Suppressor macrophage (primary cell): Measurements from ENCODE around the gene FAM240A.
A peak's percentile ranks its signal among the peaks of the same experiment; 100 is the strongest.

Experiments used
- DNase-seq, 4 experiments: peaks; one replicate each; pipeline ENCODE4 v3.0.0-alpha.2; 2020 to 2022

FAM240A gene

DNA sequence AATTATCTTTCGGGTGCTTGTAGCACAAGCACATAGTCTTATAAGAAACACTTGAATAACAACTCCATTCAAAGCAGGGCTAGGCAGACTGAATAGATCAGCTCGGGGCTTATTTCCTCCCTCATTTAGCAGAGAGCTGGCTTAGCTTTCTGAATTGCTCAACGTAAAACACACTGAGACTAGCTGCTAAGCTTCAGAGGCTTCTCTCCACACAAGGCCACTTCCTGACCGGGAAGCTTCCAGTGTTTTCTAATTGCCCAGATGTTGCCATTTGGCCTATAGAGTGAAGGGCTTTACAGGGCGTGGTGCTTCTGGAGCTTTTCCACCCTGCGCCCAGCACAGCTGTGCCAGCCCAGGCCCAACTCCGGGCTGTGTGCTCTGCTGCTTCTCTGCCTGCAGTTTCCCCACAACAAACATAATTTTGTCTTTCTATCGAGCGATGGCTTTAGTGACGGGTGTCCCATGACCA is 16.6 kb downstream of the FAM240A start:
- no peak for DNase-seq

DNA sequence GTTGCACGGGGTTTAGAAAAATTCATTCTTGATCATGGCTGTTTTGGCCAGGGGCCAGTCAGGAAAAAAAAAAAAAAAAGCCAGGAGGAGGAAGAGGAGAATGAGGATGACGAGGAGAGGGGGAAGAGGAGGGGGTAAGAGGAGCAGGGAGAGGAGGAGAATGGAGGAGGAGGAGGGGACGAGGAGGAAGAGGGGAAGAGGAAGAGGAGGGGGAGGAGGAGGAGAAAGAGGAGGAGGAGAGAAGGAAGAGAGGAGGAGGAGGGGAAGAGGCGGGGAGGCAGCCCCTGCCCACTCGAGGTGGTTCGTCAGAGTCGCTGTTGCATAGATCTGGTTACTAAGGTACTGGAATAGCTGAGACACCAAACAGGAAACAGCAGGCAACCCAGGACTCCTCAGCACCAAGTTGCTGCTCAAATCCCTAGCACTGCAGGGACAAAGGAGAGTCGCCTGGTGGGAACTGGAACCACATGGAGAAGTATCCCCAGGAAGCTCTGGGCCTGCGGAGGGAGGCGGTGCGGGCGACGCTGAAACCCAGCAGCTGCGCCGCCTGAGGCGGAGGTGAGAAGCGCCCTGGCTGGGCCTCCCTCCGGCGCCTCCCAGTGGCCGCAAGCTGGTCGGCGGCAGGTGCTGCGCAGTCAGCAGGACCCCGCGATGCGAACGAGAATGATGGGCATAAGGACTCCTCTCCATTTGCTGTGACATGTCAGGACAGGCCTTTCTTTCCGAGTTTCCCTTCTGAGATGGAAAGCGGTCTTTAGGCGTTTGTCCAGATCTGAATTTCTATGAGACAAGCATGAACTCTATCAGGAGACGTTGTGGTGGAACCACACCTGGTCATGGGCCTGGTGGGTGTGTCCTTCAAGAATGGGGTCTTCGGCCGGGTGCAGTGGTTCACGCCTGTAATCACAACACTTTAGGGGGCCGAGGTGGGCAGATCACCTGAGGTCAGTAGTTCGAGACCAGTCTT is 17.5 kb downstream of the FAM240A start:
- peak; percentile 75 to 90 (median 82) for DNase-seq

DNA sequence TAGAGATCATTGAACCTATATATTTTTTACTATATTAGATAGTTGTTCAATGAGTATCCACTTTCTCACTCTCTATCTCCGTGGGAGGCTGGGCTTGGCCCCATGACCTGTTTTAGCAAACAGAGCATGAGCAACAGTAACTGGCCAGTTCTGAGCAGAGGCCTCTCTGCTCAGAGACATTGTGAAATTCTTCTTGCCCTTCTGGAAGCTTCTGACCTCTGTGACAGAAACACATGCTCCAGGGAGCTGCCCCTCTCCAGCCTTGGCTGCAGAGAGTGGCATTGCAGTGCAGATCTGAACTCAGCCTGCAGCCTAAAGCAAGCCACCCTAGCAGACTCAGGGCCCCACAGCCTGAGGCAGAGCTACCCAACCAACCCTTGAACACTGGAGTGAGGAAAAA is 20.5 kb downstream of the FAM240A start:
- DNase-seq: peak; percentile 40 to 75 (median 72)

DNA sequence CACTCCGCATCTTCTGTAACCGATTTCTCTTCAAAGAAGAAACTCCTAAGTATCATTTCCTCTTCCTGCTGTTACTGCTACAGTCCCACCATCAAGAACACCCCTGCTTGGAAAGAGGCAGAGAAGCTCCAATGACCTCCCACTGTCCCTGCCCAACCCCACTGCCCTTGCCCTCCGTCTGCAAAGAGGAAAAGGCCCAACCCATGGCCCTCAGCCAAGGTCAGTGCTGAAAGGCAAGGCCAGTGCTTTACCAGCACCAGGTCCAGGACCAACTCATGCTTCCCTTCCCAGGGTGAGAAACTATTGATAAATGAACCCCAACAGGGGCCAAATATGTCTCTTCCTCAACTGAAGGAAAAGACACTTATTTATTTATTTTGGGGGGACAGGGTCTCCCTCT is 22.5 kb downstream of the FAM240A start:
- DNase-seq: no peak

DNA sequence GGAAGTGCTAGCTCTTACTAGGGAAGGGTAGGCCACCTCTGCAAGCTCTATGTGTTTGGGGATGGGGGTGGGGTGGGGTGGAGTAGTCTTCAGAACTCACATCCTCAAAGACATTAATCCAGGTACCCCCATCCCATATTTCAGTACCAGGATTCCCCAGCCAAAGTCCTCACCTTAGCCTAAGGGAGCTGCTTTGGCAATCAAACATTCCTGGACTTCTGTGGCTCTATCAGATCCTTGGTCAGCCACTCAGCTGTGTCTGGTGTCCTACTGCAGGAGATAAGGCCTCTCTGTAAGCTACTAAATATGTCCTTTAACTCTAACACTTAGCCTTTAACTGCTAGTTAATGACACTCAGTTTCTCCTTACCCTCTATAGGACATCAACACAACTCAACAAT is 26.9 kb downstream of the FAM240A start:
- DNase-seq: no peak

DNA sequence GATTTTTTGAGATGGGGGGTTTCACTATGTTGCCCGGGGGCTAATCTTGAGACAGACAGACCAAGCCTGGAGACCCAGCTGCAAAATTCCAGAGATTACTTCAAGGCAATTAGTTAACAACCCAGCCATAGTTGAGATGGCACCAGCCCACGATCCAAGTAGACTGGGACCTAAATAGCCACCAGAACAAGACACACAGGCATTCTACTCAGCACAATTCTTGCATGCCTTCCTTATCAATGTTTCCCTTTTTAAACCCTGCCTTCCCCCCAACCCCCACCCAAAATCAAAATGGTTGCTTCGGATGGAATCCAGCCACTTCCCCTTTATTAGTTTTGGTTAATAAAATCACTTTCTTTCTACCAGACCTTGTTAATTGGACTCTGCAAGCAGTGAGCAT is 28.6 kb downstream of the FAM240A start:
- DNase-seq: no peak

DNA sequence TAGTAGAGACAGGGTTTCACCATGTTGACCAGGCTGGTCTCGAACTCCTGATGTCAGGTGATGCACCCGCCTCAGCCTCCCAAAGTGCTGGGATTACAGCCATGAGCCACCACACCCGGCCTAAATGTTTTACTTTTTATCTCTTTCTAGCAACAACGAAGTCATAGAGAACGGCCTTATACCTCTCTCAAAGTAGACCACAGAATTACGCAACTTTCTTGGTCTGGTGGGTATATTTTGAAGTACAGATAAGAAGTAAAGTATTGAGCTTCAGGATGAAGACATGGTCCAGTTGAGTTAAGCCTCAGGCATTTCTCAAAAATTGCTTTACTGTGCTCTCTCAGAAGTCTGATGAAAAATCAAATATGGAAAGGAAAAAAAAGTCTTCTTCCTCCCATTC is 30.6 kb downstream of the FAM240A start:
- no peak for DNase-seq

DNA sequence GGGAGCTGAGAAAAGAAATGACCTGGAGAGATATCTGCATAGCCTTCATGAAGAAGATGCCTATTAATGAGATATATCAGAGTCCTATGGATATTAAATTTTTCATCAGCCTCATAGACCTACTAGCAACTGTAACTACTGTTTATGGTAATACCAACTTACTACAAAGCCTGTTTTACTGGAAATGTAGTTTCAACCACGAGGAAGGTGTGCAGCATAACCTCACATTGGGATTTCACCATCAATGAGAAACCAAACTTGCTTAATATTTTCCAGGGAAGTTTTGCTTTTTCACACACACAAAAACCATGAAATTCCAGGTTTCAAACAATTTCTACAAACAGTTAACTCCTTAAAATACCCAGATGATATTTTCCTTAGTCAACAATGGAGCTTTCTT is 31.4 kb downstream of the FAM240A start:
- DNase-seq: no peak

DNA sequence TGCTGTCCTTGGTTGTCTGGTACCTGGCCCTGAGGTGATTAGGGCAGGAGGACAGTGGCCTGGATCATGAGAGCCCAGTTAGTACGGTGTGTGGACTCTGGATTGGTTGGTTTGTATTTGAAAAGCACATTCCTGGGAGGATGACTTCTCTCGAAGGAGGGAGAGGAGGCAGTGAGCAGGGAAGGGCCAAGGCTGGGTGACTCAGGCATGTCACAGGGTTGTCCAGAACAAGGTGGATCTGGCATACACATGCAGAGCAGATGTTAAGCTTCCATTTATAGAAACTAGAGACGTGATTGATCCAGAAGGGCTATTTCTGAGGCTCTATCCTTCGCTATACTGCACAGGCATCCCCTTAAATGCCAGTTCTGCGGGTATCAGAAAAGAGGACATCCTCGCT is 34.4 kb downstream of the FAM240A start:
- no peak for DNase-seq

DNA sequence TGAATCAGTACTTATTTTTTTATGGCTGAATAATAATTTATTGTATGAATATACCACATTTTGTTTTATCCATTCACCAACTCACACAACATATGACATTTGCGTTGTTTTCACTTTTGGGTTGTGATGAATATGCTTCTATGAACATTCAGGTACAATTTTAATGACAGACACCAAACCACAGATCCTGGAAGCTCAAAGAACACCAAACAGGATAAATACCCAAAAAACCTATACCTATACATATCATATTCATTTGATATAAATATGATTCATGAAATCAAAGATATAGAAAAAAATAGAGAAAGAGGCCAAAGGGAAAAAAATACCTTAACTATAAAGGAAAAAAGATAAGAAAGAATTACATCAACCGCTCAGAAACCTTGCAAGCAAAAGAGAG is 35.8 kb downstream of the FAM240A start:
- DNase-seq: no peak

DNA sequence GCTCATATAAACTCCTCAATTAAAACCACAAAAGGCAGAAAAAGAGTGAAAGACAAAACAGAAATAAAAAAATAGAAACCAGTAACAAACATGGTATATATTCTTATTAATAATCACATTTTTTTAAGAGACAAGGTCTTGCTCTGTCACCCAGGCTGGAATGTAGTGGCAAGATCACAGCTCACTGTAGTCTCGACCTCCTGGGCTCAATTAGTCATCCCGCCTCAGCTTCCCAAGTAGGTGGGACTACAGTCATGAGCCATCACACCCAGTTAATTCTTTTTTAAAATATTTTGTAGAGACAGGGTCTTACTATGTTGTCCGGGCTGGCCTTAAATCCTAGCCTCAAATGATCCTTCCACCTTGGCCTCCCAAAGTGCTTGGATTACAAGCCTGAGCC is 37.1 kb downstream of the FAM240A start:
- DNase-seq: no peak

DNA sequence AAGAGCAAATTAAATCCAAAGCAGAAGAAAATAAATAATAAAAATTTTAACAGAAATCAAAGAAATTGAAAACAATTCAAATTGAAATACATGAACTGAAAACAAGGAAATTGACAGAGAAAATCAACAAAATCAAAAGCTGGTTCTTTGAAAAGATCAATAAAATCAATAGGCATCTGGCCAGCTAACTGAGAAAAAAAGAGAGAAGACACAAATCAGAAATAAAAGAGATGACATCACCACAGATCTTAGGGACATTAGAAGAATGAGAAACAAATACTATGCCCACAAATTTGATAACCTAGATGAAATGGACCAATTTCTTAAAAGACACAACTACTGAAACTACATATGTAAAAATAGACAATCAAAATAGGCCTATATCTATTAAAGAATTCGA is 38.8 kb downstream of the FAM240A start:
- DNase-seq: no peak

DNA sequence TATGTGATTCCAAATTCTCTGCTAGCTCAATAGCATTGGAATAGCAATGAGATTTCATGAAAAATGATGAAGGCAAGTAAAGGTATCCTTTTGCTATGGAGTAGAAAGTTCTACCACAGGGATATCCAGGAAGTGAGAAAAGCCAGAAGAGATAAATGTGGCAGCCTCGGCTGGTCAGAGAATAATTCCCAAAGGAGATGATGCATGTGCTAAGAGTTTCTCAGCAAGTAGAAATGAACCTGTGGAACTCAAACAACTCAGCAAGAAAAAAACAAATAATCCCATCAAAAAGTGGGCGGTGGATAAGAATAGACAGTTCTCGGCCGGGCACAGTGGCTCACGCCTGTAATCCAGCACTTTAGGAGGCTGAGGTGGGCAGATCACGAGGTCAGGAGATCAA is 42.9 kb downstream of the FAM240A start:
- DNase-seq: no peak

DNA sequence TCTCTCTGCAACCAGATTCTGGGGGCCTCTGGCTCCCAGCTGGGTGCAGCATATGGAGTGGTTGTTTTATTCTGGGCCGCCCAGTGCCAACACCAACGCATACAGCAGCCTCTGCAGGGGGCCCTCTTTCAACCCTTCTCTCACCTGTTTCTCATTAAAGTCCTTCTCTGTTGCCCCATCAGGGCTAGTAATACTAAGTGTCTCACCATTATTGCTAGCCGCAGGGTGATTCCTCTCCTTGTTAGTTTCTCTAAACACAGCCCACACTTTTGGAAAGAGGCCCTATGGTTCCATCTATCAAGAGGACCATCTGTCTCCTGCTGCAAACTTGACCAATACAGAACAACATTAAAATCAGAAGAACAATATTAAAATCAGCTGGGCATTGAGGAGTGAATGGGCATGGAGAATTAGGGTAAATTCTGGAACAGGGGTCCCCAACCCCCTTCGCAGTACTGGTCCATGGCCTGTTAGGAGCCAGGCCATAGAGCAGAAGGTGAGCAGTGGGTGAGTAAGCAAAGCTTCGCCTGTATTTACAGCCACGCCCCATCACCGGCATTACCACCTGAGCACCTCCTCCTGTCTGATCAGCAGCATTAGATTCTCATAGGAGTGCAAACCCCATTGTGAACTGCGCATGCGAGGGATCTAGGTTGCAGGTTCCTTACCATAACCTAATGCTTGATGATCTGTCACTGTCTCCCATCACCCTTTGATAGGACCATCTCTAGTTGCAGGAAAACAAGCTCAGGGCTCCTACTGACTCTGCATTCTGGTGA is 44.6 kb downstream of the FAM240A start:
- DNase-seq: no peak

DNA sequence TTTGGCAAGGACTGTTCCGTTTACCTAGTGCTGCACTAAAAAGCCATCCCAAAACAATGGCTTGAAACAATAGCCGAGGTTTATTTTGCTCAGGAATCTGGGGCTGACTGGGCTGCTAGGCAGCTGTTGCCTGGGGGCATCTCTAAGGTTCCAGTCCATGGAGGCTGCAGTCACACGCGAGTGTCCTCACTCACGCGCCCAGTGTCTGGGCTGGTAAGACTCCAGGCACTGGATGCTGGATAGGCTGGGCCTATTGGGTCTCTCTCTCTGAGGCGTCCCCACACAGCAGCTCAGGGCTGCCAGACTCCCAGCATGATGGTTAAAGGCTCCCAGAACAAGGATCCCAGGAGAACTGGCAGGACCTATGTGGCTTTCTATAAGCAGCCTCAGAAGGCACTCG is 47.0 kb downstream of the FAM240A start:
- DNase-seq: no peak

DNA sequence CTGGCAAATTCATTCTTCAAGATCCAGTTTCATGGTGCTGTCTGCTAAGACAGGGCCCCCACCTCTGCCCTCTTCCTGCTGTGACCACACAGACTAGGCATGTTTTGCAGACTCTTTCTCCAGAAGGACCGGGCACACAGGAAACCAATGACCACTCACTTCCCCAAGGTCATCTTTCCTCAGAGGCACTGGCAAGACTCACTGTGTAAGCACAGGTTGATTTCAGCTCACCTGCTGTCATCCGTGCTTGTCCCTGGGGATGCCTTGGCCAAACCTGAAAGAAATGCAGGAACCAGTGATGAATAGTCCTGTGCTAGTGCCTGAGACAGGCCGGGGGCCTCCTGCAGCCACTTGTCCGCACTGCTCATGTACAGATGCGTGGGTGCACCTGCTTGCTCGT is 47.7 kb downstream of the FAM240A start:
- no peak for DNase-seq

DNA sequence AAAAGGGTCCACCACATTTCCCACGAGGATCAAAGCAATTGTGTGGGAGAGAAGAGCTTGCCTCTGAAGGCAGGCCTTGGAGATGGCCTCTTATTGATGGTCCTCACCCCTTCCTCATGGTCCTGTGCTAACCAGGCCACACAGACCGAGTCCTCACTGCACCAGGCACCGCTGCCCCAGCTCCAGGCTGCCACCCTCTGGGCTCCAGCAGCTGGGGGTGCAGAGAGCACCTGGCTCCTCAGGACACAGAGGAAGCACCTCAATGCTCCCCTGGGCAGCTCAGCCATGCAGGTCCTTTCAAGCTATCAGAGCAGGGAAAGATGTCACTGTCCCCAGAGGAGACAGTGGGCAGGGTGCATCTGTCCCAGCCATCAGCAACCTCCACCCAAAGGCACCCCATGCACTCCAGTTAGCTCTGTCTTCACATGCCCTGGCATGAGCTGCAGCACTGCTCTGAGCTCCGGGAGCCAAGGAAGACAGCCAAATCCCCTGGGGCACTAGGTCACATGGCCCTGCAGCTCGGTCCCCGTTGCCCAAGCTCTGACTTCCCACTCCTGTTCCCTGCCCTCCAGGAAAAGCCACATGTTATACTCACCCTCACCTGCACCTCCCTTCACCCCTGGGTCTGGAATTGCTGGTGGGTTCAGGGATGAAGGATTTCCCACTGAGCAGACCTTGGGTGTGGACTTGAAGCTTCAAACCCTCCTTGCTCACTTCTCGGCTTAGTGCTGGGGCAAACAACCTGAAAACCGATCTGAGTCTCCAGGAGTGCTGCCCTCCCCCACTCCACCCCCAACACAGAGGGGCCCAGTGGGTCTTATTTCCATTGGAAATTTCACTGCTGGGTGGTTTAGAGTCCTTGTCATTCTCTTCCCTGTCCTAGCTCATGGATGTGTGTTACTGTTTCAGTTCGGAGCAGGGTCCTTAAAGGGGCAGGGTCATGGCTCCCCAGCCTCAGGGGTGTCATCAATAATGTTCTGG is 48.5 kb downstream of the FAM240A start:
- no peak for DNase-seq

DNA sequence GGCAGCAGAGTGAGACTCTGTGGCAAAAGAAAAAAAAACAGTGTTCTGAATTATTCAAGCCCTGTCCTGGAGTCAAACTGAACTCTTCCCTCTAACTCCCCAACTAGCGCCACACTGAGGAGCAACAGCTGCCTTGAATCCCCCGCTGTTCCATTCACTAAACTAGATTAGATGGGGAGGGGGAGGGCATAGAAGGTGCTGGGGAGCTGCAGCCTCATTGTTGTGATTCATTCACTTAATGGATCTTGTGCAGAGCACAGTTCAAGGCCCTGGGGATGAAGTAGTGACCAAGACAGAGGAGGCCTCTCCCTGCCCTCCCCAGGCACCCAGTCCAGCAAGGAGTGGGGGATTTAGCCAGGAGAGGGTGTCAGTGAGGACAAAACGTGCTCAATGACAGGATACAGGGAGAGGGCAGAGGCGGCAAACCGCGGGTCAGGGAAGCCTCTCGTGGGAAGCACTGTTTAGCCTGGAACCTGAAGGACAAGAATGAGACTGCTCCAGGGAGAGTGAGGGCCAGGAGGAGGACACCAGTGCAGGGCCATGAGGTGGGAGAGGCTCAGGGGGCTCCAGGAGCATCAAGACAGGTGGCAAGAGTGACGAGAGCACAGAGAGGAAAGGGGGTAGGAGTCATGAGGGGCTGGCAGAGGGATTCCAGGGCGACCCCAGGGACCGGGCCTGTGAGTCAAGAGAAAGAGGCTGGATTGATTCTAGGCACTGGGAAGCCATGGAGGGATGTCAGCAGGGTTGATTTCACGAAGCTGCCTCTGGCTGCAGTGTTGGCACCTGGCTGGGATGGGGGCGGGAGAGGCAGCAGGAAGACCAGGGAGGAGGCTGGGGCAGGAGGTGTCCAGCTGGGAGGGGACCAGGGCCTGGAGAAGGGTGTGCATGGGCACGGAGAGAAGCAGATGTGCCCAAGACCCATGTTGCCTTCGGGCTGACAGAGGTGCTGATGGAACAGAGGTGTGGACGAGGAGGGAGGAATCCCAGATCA is 49.7 kb downstream of the FAM240A start:
- DNase-seq: no peak

DNA sequence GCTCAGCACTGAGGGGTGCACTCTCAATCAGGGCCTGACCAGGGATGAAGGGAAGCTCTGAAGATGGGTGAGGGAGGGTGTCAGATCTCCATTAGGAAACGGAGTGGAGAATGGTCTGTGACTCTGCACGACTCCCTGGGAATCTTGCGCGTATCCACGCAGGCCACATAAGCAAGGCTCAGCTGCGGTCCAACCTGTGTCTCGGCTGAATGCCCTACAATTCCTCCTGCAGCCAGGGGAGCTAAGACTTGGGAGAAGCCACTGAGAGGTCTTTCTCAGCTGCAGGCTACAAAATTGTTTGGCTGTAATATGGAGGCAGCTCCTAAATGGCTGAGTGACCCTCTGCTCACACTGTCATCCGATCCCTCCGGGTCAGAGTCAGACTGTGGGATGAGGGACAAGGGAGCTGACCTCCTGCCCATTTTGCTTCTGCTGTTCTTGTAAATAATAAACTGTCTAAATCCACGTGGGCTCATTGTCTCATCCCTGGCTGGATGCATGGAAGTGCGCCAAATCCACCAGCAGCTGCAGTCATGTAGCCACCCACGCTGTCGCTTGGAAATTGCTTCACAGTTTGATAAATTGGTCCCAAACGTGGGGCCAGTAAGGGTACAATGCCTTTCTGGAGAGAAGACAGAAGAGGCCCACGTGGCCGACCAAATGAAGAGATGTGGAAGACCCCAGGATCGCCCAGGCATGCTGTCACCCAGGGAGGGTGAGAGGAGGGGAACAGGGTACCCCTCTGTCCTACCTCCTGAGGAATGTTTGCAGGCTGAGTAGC is 50.6 kb downstream of the FAM240A start:
- DNase-seq: no peak

DNA sequence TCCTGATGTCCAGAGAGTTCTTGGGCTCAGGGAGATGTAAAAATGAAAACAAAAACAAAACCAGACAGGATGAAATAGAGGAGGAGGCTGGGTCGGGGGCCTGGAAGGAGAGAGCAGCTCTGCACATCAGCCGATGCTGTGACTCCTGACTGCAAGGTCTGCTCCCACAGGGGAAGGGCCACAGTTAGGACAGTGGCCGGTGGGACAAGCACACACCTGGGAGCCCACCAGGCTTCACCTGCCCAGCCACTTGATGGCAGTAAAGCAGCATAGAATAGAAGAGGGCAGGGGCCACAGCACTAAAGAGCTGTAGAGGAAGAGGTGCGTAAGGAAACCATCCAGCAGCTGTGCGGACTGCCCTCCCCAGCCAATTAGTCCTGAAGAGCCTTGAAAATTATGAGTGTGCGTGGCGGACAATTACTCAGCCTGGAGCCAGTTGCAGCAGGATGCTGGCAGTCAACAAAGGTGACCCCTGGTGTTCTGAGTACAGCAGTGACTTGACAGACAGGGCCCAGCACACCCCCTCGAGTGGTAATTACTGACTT is 51.3 kb downstream of the FAM240A start:
- peak in 1 of 4 experiments; percentile 16 for DNase-seq
